ENCODE results near the gene CTNND2.
"Not testable (repeated sequence)": the region's sequence is repeated elsewhere in the genome, so short reads cannot be mapped to it uniquely, and the experiment has no call there.

Gene CTNND2

DNA sequence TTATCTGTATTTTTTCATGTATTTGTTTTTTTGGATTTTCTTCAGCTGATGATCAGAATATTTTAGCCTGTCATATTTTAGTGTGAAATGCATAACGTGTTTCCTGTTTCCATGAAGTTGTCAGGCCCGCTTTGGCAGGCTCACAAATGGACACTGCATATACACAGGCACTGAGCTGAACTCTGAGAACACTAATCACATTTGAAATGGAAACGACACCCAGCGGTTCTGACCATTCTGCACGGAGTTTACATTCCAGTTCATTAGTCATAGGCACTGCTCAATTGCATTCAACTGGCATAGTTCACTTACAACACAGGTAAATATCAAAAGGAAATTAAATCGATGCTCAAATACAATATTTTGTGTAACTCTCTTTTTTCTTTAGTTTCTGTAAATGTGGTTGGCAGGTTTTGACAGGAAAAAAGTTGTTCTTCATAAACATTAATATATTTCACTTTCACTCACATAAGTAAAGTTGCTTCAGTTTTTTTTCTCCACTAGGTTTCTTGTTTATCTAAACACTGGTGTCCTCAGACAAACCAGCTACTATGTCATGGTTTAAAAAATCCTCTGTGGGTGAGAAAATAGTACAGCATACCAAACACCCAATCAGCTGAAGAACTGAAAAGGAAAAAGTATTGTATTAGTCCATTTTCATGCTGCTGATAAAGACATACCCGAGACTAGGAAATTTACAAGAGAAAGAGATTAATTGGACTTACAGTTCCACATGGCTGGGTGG is 584.2 kb downstream of the CTNND2 start:
- DNase-seq (ENCODE audit: low spot score) = no peak

DNA sequence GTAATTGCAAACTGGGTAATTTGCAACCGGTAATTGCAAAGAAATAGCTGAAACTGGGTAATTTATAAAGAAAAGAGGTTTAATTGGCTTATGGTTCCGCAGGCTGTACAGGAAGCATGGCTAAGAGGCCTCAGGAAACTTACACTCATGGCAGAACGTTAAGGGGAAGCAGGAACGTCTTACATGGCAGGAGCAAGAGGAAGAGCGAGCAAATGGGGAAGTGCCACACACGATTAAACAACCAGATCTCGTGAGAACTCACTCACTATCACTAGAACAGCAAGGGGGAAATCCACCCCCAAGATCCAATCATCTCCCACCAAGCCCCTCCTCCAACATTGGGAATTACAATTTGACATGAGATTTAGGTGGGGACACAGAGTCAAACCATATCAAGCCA is 590.6 kb downstream of the CTNND2 start:
- not testable (repeated sequence) for DNase-seq (ENCODE audit: low spot score)

DNA sequence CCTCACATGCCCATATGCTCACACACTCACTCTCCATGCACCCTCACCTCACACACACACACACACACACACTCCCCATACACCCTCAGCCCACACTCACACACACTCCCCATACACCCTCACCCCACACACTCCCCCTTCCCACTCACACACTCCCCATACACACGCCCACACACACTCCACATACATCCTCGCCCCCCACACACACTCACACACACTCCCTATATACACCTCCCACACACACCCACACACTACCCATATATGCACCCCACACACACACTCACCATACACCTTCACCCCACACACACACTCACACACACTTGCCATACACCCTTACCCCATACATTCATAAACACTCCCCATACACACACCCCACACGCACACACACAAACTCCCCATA is 592.5 kb downstream of the CTNND2 start:
- DNase-seq (ENCODE audit: low spot score) = no peak

DNA sequence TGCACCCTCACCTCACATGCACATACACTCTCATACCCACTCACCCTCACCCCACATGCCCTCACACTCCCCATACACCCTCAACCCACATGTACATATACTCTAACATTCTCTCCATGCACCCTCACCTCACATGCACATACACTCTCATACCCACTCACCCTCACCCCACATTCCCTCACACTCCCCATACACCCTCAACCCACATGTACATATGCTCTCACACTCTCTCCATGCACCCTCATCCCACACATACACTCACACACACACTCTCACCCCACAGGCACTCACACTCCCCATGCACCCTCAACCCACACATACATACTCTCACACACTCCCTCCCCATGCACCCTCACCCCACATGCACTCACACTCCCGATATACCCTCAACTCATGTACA is 593.0 kb downstream of the CTNND2 start:
- DNase-seq (ENCODE audit: low spot score) = no peak

DNA sequence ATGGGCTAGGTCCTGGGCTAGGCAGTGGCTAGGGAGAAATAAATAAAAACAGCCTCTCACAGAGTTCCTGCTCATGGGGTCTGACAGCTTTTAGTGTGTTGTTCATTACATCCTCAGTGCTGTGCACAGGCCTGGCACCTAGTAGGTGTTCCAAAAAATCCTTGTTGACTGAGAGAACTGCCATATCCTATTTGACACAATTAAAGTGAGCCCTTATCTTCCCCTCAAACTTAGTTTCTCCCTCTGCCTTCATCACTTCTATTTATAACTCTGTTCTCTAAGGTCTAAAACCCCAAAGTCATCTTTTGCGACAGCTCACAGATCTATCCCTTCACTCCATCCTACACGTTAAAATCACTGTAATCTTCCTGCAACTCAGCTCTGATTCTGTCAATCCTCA is 594.1 kb downstream of the CTNND2 start:
- DNase-seq (ENCODE audit: low spot score) = no peak

- no peak for DNase-seq (ENCODE audit: low spot score)
These were observed 597.9 kb downstream of the CTNND2 start for GRCh38 chr5:11306365-11306764.

DNA sequence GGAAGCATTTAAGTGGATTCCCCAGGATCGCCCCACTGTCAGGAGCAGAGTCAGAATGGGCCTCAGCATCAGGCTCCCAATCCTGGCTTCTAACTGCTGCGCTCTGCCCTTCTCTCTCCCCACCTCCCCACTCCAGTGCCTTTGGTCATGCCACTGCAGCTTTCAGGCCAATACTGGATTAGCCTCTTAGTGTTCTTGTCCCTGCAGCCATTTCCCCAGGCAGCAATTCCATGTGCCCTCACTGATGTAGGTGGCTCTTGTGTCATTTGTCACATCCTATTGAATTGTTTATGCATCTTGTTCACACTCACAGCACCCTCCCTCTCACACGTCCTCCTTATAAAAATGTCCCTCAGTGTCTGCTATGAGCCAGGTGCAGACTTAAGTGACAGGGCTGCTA is 599.0 kb downstream of the CTNND2 start:
- DNase-seq (ENCODE audit: low spot score) = no peak

DNA sequence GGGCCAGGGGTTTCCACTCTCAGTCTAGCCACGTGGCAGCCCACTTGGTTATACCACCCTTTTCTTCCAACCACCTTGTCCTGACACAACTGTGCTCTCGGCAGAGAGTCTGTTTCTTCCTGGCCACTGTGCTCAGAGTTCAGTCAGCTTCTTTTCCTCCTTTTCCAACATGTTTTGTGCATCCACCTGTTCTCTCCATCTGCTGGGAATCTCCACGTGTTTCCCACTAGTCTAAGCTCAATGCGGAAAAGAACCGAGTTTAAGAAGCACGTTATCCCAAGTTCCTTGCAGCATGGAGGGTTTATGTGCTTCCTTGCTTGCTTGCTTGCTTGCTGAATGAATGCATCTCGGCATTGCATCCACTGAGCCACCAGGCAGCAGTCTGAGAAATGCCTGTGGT is 599.6 kb downstream of the CTNND2 start:
- DNase-seq (ENCODE audit: low spot score) = no peak

DNA sequence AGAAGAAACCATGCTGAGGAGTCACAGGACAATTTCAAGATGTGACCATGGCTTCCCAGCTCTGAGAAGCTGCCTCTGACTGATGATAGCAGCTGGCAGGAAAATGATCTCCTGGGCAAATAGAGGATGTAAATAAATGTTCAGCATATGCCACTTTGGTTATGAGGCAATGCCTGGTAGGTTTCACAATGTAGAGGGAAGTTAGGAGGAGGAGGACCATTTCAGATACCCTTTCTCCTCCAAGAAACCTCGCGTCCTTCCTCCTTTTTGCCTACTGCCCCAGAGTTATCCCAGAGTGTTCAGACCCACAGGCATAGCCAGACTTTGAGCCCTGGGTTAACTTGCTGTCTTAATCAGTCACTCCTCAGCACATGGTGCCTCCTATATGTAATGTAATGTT is 601.6 kb downstream of the CTNND2 start:
- no peak for DNase-seq (ENCODE audit: low spot score)

GRCh38 chr5:11301171-11301570 is 603.1 kb downstream of the CTNND2 start:
- DNase-seq (ENCODE audit: low spot score) = no peak

DNA sequence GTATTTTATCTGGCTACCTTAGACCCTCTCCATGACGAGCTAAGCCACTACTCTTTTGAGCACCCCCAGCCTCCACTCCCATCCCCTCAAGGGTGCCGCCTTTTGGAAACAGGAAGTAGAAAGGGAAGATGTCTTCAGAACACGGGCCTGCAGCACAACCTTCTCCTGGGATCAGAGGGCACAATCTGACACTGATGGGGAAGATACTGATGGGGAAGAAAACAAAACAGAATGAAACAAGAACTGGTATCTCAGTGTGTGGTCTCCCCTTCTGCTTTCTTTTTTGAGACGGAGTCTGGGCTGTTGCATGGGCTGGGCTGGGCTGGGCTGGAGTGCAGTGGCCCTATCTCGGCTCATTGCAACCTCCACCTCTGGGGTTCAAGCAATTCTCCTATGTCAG is 603.5 kb downstream of the CTNND2 start:
- DNase-seq (ENCODE audit: low spot score) = no peak

GRCh38 chr5:11298877-11299276 is 605.4 kb downstream of the CTNND2 start:
- DNase-seq (ENCODE audit: low spot score) = no peak

GRCh38 chr5:11293523-11293922 is 610.7 kb downstream of the CTNND2 start:
- no peak for DNase-seq (ENCODE audit: low spot score)

GRCh38 chr5:11292648-11293356 is 611.4 kb downstream of the CTNND2 start:
- DNase-seq (ENCODE audit: low spot score) = no peak

GRCh38 chr5:11289733-11290132 is 614.5 kb downstream of the CTNND2 start:
- no peak for DNase-seq (ENCODE audit: low spot score)

GRCh38 chr5:11289208-11289607 is 615.0 kb downstream of the CTNND2 start:
- no peak for DNase-seq (ENCODE audit: low spot score)

DNA sequence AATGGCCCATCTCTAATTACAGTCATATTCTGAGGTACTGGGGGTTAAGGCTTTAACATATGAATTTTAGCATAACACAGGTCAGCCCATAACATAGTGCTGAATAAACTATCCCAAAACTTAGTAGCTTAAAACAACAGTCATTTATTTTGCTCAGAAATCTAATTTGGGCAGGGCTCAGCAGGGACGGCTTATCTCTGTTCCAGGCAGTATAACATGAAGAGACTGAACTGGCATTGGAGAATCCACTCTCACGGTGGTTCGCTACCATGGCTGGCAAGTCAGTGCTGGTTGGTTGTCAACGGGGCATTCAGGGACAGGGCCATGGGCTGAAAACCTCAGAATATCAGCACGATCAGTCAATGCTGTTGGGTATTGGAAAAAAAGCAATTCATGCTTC is 622.4 kb downstream of the CTNND2 start:
- no peak for DNase-seq (ENCODE audit: low spot score)

- DNase-seq (ENCODE audit: low spot score) = no peak
These were observed 626.9 kb downstream of the CTNND2 start for GRCh38 chr5:11277323-11277722.

- DNase-seq (ENCODE audit: low spot score) = no peak
These were observed 630.9 kb downstream of the CTNND2 start for GRCh38 chr5:11273180-11273903.

DNA sequence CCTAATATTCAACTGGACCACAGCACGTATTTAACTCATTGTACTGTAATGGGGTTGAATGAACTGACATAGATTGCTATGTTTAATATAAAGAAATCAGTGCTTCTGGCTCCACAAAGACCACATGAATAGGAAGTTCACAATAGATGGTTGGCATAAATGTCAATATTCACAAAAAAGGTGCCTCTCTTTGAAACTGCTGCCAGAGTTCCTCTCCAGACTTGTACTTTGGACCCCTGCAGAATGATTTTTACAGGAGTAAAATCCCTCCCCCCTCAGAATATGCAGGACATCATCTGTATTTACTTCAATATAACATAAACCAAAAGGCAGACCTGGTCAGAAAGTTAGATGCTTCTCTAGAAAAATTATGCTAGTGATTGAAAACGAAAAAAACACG is 634.7 kb downstream of the CTNND2 start:
- DNase-seq (ENCODE audit: low spot score) = no peak

- no peak for DNase-seq (ENCODE audit: low spot score)
These were observed 635.4 kb downstream of the CTNND2 start for GRCh38 chr5:11268891-11269290.

DNA sequence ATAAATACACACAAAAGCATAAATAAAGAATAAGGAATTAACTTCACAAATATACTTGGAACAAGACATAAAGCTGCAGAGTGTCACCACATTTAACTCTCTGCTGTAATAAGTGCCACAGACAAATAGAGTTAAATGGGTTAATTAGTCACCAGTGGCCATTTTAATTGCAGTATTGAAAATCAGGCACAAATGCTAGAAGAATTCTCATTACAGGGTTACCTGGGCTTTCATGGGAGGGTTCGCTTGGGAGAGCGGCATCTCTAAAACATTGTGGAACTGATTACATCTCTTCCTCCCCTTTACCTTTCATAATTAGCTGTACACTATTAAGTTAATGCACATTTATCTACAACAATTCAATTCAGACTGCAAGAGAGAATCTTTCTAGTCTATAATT is 637.9 kb downstream of the CTNND2 start:
- no peak for DNase-seq (ENCODE audit: low spot score)

- no peak for DNase-seq (ENCODE audit: low spot score)
These were observed 643.0 kb downstream of the CTNND2 start for GRCh38 chr5:11261241-11261640.
